Measurements from ENCODE around the gene ENTPD3.

The ENTPD3 gene

DNA sequence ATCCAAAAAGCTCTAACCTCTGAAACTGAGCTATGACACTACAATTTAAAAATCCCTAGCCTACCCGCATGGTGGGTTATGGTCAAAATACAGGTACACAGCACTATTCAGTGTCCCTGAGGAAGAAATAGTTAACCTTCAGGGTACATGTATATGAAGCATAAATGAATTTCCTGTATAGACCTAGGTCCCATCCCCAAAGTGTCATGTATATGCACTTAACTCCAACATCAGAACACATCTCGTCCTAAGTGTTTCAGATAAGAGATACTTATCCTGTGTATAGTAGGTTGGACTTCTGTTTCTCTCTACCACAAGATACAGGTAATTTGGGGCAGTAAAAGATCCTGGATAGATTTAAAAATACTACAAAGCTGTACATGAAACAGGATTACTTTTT is 76.6 kb downstream of the ENTPD3 start:
- TF ChIP-seq CTCF (IDR thresholded peaks at IDR 0.05; ENCODE audit: low read depth, low read length) = no peak
- no peak overlapping the region for H3K4me3 ChIP-seq (ENCODE audit: low read depth, low read length)
- H3K36me3 ChIP-seq = peaks cover 84% of the 10 kb centered on the region
- no peak for DNase-seq
- H3K9me3 ChIP-seq (ENCODE audit: severe bottlenecking) = no peaks in the 10 kb centered on the region
- no peak overlapping the region for H3K27ac ChIP-seq
- no peaks in the 10 kb centered on the region for H3K27me3 ChIP-seq (ENCODE audit: insufficient read depth, low read depth, severe bottlenecking)

GRCh38 chr3:40464339-40465110 is 77.5 kb downstream of the ENTPD3 start:
- H3K9me3 ChIP-seq (ENCODE audit: severe bottlenecking) = no peaks in the 10 kb centered on the region
- TF ChIP-seq CTCF (IDR thresholded peaks at IDR 0.05; ENCODE audit: low read depth, low read length) = no peak
- no peak overlapping the region for H3K4me3 ChIP-seq (ENCODE audit: low read depth, low read length)
- no peak overlapping the region for H3K27ac ChIP-seq
- peaks cover 74% of the 10 kb centered on the region for H3K36me3 ChIP-seq
- H3K27me3 ChIP-seq (ENCODE audit: insufficient read depth, low read depth, severe bottlenecking) = no peaks in the 10 kb centered on the region
- DNase-seq = no peak

GRCh38 chr3:40465111-40465407 is 78.1 kb downstream of the ENTPD3 start:
- Histone ChIP-seq H3K9me3 (ENCODE audit: severe bottlenecking) (no peaks in the 10 kb centered on the region), H3K4me3 (ENCODE audit: low read depth, low read length) (no peak overlapping the region), H3K27me3 (ENCODE audit: insufficient read depth, low read depth, severe bottlenecking) (no peaks in the 10 kb centered on the region), H3K27ac (no peak overlapping the region), H3K36me3 (peaks cover 69% of the 10 kb centered on the region)
- TF ChIP-seq CTCF (IDR thresholded peaks at IDR 0.05; ENCODE audit: low read depth, low read length) = no peak
- no peak for DNase-seq

DNA sequence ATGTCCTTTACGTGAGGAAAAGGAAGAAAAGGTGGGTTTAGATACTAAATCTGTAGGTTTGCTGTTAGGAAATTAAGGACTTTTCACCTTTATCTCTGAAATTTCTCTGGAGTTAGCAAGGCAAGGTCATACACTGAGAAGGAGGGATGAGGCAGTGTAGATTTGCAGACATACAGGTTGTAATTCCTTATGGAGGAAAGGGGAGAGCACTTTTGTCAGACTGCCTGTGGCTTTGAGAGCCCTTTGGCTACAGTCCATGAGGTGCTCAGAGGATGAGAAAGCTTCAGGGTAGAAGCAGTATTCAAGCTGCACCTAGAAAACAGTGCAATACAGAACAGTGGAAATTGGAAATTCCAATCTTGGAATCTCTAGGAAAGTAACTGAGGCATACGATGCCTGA is 78.5 kb downstream of the ENTPD3 start:
- no peak overlapping the region for H3K27ac ChIP-seq
- TF ChIP-seq CTCF (IDR thresholded peaks at IDR 0.05; ENCODE audit: low read depth, low read length) = no peak
- no peaks in the 10 kb centered on the region for H3K27me3 ChIP-seq (ENCODE audit: insufficient read depth, low read depth, severe bottlenecking)
- no peaks in the 10 kb centered on the region for H3K9me3 ChIP-seq (ENCODE audit: severe bottlenecking)
- H3K4me3 ChIP-seq (ENCODE audit: low read depth, low read length) = no peak overlapping the region
- H3K36me3 ChIP-seq = peaks cover 65% of the 10 kb centered on the region
- DNase-seq = no peak

- no peak for TF ChIP-seq CTCF (IDR thresholded peaks at IDR 0.05; ENCODE audit: low read depth, low read length)
- Histone ChIP-seq H3K27ac (no peak overlapping the region), H3K27me3 (ENCODE audit: insufficient read depth, low read depth, severe bottlenecking) (no peaks in the 10 kb centered on the region), H3K36me3 (peaks cover 42% of the 10 kb centered on the region), H3K9me3 (ENCODE audit: severe bottlenecking) (no peaks in the 10 kb centered on the region), H3K4me3 (ENCODE audit: low read depth, low read length) (no peak overlapping the region)
- no peak for DNase-seq
These were observed 81.0 kb downstream of the ENTPD3 start for GRCh38 chr3:40468018-40468417.

- Histone ChIP-seq H3K36me3 (peaks cover 17% of the 10 kb centered on the region), H3K27me3 (ENCODE audit: insufficient read depth, low read depth, severe bottlenecking) (no peaks in the 10 kb centered on the region), H3K9me3 (ENCODE audit: severe bottlenecking) (no peaks in the 10 kb centered on the region), H3K4me3 (ENCODE audit: low read depth, low read length) (no peak overlapping the region), H3K27ac (no peak overlapping the region)
- DNase-seq = no peak
- no peak for TF ChIP-seq CTCF (IDR thresholded peaks at IDR 0.05; ENCODE audit: low read depth, low read length)
These were observed 83.7 kb downstream of the ENTPD3 start for GRCh38 chr3:40470701-40471100.

Measured in WERI-Rb-1 (cell line).